Activated CD4-positive, alpha-beta T cell treated with anti-CD3 and anti-CD28 coated beads, Interleukin-10, Interleukin-2, amounts not matched to agents 100 ng/mL and 50 ng/mL, durations not matched to agents 16 hours and 8 hours (primary cell): Measurements from ENCODE around the gene RPL34.
A peak's percentile ranks its signal among the peaks of the same experiment; 100 is the strongest.
"Not testable (repeated sequence)": the region's sequence is repeated elsewhere in the genome, so short reads cannot be mapped to it uniquely, and the experiment has no call there.

ENCODE experiments used
- DNase-seq: peaks from one replicate; pipeline ENCODE4 v3.0.0-alpha.2; 2020

The RPL34 gene

GRCh38 chr4:108620101-108620932, at the start of gene RPL34:
Gene RPL34, plus strand, starts transcription at chr4:108620576. Its CDS starts 1,384 bp downstream, at chr4:108621960.
- DNase-seq: peak; percentile 98

- DNase-seq: no peak
Observed at GRCh38 chr4:108570993-108571569, 49.3 kb upstream of the RPL34 start.

- DNase-seq: no peak
Observed at GRCh38 chr4:108574402-108574801, 46.0 kb upstream of the RPL34 start.

- no peak for DNase-seq
Observed at GRCh38 chr4:108581083-108581482, 39.3 kb upstream of the RPL34 start.

- DNase-seq: no peak
Observed at GRCh38 chr4:108586778-108587177, 33.6 kb upstream of the RPL34 start.

GRCh38 chr4:108588878-108589277, 31.5 kb upstream of the RPL34 start:
- DNase-seq: no peak

- no peak for DNase-seq
Observed at GRCh38 chr4:108589961-108590360, 30.4 kb upstream of the RPL34 start.

- DNase-seq: no peak
Observed at GRCh38 chr4:108590776-108591175, 29.6 kb upstream of the RPL34 start.

GRCh38 chr4:108592674-108592986, 27.7 kb upstream of the RPL34 start:
- no peak for DNase-seq

GRCh38 chr4:108594296-108594695, 26.1 kb upstream of the RPL34 start:
- not testable (repeated sequence) for DNase-seq

GRCh38 chr4:108596344-108596743, 24.0 kb upstream of the RPL34 start:
- DNase-seq: no peak

GRCh38 chr4:108601106-108601505, 19.3 kb upstream of the RPL34 start:
- DNase-seq: no peak

- DNase-seq: no peak
Observed at GRCh38 chr4:108601532-108601931, 18.8 kb upstream of the RPL34 start.

GRCh38 chr4:108602163-108602562, 18.2 kb upstream of the RPL34 start:
- DNase-seq: no peak

- DNase-seq: no peak
Observed at GRCh38 chr4:108607079-108607815, 13.1 kb upstream of the RPL34 start.

- DNase-seq: no peak
Observed at GRCh38 chr4:108611365-108611764, 9.0 kb upstream of the RPL34 start.

- DNase-seq: no peak
Observed at GRCh38 chr4:108612365-108612764, 8.0 kb upstream of the RPL34 start.

GRCh38 chr4:108619372-108620100, 840 bp upstream of the RPL34 start:
- DNase-seq: peak; percentile 65

- DNase-seq: no peak
Observed at GRCh38 chr4:108620933-108621905, 843 bp downstream of the RPL34 start.

- peak; percentile 65 for DNase-seq
Observed at GRCh38 chr4:108622022-108622421, 1.6 kb downstream of the RPL34 start.

- no peak for DNase-seq
Observed at GRCh38 chr4:108622828-108623227, 2.5 kb downstream of the RPL34 start.
